Stimulated activated CD4-positive, alpha-beta T cell treated with anti-CD3 and anti-CD28 coated beads, Interleukin-2, amount 100 ng/mL, for 48 hours (primary cell): ENCODE results near the gene GRAMD4.

Source experiments
- DNase-seq, 2 donors: peaks; one replicate each; pipeline ENCODE4 v3.0.0-alpha.2; 2020

GRAMD4 gene

GRCh38 chr22:46584081-46584921 is 35.9 kb upstream of the GRAMD4 start:
- DNase-seq = no peak

- no peak for DNase-seq
Observed at GRCh38 chr22:46585340-46586122, 34.7 kb upstream of the GRAMD4 start.

- no peak for DNase-seq
Observed at GRCh38 chr22:46586123-46586519, 34.1 kb upstream of the GRAMD4 start.

- no peak for DNase-seq
Observed at GRCh38 chr22:46586531-46587011, 33.6 kb upstream of the GRAMD4 start.

- DNase-seq = no peak
Observed at GRCh38 chr22:46587061-46587460, 33.1 kb upstream of the GRAMD4 start.

GRCh38 chr22:46587492-46588278 is 32.5 kb upstream of the GRAMD4 start:
- no peak for DNase-seq

- DNase-seq = no peak
Observed at GRCh38 chr22:46588279-46589140, 31.7 kb upstream of the GRAMD4 start.

GRCh38 chr22:46589141-46589748 is 30.9 kb upstream of the GRAMD4 start:
- DNase-seq = no peak

GRCh38 chr22:46589871-46590271 is 30.3 kb upstream of the GRAMD4 start:
- DNase-seq = no peak

- DNase-seq = no peak
Observed at GRCh38 chr22:46590334-46590733, 29.9 kb upstream of the GRAMD4 start.

GRCh38 chr22:46591930-46592329 is 28.3 kb upstream of the GRAMD4 start:
- no peak for DNase-seq

GRCh38 chr22:46592390-46592872 is 27.8 kb upstream of the GRAMD4 start:
- DNase-seq = peak; percentile 41 to 44

- no peak for DNase-seq
Observed at GRCh38 chr22:46593211-46593681, 26.9 kb upstream of the GRAMD4 start.

GRCh38 chr22:46593996-46594946 is 25.9 kb upstream of the GRAMD4 start:
- no peak for DNase-seq

GRCh38 chr22:46594947-46595298 is 25.3 kb upstream of the GRAMD4 start:
- no peak for DNase-seq

GRCh38 chr22:46595545-46595944 is 24.6 kb upstream of the GRAMD4 start:
- no peak for DNase-seq

GRCh38 chr22:46596032-46596441 is 24.1 kb upstream of the GRAMD4 start:
- DNase-seq = no peak

- DNase-seq = no peak
Observed at GRCh38 chr22:46596819-46597218, 23.4 kb upstream of the GRAMD4 start.

GRCh38 chr22:46598224-46598623 is 22.0 kb upstream of the GRAMD4 start:
- DNase-seq = no peak

GRCh38 chr22:46598737-46599424 is 21.3 kb upstream of the GRAMD4 start:
- no peak for DNase-seq
